IMR-90 (cell line): Measurements from ENCODE around the gene SBSN. TPM values are rescaled to one million over a fixed set of nuclear protein-coding genes. Genes with fewer than 3 reads are reported as not detected.

Experiments
- ATAC-seq: fragments of 200-7000 bp; cut with Tn5 transposase; 2 replicates; pipeline ENCODE4 v1.9.1; 2020; ENCODE audit warnings: low read depth, mild to moderate bottlenecking, moderate library complexity
- BruUV-seq: library from RNA; stranded (reverse); fragments of 400-500 nt; replicated peaks from 2 replicates; lab custom pipeline; 2021; lab: Mats Ljungman, UMichigan
- CTCF ChIA-PET: fragments of 300-600 bp; formaldehyde crosslinking; extraction: SDS; loops from one replicate; lab custom pipeline; 2021; ENCODE audit warnings: antibody characterized with exemption; lab: Yijun Ruan, JAX
- POLR2A ChIA-PET: fragments of 300-600 bp; sonication (Branson Sonifier 250); formaldehyde crosslinking; loops from one replicate; lab custom pipeline; 2022; ENCODE audit warnings: antibody characterized with exemption; ENCODE audit not compliant: unreplicated experiment; lab: Charles Lee
- DNase-seq: peaks from one replicate; pipeline ENCODE4 v3.0.0; 2013
- H2AFZ ChIP-seq: replicated peaks from 2 replicates; pipeline ENCODE3; 2013; ENCODE audit warnings: low read length, mild to moderate bottlenecking; ENCODE audit not compliant: poor library complexity
- H2AK5ac ChIP-seq: 2 replicates; pipeline ENCODE4 v1.6.1; 2013; ENCODE audit warnings: low read depth, low read length, inconsistent platforms
- H2AK9ac ChIP-seq: replicated peaks from 2 replicates; pipeline ENCODE3; 2013; ENCODE audit warnings: mild to moderate bottlenecking, low read depth, low read length, moderate library complexity; ENCODE audit not compliant: poor library complexity
- H2BK120ac ChIP-seq: 2 replicates; pipeline ENCODE4 v1.6.1; 2013; ENCODE audit warnings: low read depth, low read length, inconsistent platforms
- H2BK15ac ChIP-seq: 3 replicates; pipeline ENCODE4 v1.6.1; 2013; ENCODE audit warnings: low read depth, low read length, inconsistent platforms
- H2BK20ac ChIP-seq: 2 replicates; pipeline ENCODE4 v1.6.1; 2013; ENCODE audit warnings: low read depth, mild to moderate bottlenecking, inconsistent platforms, low read length, moderate library complexity
- H2BK5ac ChIP-seq: 2 replicates; pipeline ENCODE4 v1.6.1; 2013; ENCODE audit warnings: mild to moderate bottlenecking, low read depth, low read length, inconsistent platforms; ENCODE audit not compliant: poor library complexity, severe bottlenecking
- H3K14ac ChIP-seq: replicated peaks from 2 replicates; pipeline ENCODE4 v1.6.1; 2013; ENCODE audit warnings: low read depth, low read length, inconsistent platforms
- H3K18ac ChIP-seq: 2 replicates; pipeline ENCODE4 v1.6.1; 2013; ENCODE audit warnings: low read depth, low read length, control low read depth
- H3K23ac ChIP-seq: 2 replicates; pipeline ENCODE4 v1.6.1; 2013; ENCODE audit warnings: low read depth, low read length, inconsistent platforms
- H3K27ac ChIP-seq: 2 replicates; pipeline ENCODE4 v1.5.1; 2013; ENCODE audit warnings: mild to moderate bottlenecking, control low read depth, low read length; ENCODE audit not compliant: insufficient read depth
- H3K27me3 ChIP-seq: 2 replicates; pipeline ENCODE4 v1.6.1; 2013; ENCODE audit warnings: low read length; ENCODE audit not compliant: control insufficient read depth, insufficient read depth
- H3K36me3 ChIP-seq: 2 replicates; pipeline ENCODE4 v1.6.1; 2013; ENCODE audit warnings: low read length, mixed read lengths; ENCODE audit not compliant: control insufficient read depth, insufficient read depth
- H3K4ac ChIP-seq: 2 replicates; pipeline ENCODE4 v1.6.1; 2013; ENCODE audit warnings: low read depth, low read length, inconsistent platforms
- H3K4me1 ChIP-seq: 2 replicates; pipeline ENCODE4 v1.6.1; 2013; ENCODE audit warnings: low read length, mixed read lengths; ENCODE audit not compliant: control insufficient read depth, insufficient read depth
- H3K4me2 ChIP-seq: 2 replicates; pipeline ENCODE4 v1.6.1; 2013; ENCODE audit warnings: low read depth, mild to moderate bottlenecking, control low read depth, low read length, moderate library complexity
- H3K4me3 ChIP-seq: 2 replicates; pipeline ENCODE4 v1.5.1; 2013; ENCODE audit warnings: low read depth, mild to moderate bottlenecking, control low read depth, low read length, moderate library complexity; ENCODE audit not compliant: insufficient read depth
- H3K56ac ChIP-seq: 2 replicates; pipeline ENCODE4 v1.6.1; 2013; ENCODE audit warnings: low read length, inconsistent platforms; ENCODE audit not compliant: insufficient read depth; ENCODE audit errors: extremely low read depth
- H3K79me1 ChIP-seq, 2 experiments: 2 replicates each; pipeline ENCODE4 v1.6.1; 2013; ENCODE audit warnings: low read length in 2 of 2, inconsistent platforms in 1 of 2, low read depth in 1 of 2
- H3K9ac ChIP-seq: 2 replicates; pipeline ENCODE4 v1.6.1; 2013; ENCODE audit warnings: low read depth, low read length, control low read depth
- H3K9me1 ChIP-seq: 2 replicates; pipeline ENCODE4 v1.6.1; 2013; ENCODE audit warnings: low read length, inconsistent platforms; ENCODE audit not compliant: insufficient read depth
- H3K9me3 ChIP-seq: 2 replicates; pipeline ENCODE4 v1.6.1; 2013; ENCODE audit warnings: low read length; ENCODE audit not compliant: control insufficient read depth, insufficient read depth
- H4K20me1 ChIP-seq: 2 replicates; pipeline ENCODE4 v1.6.1; 2013; ENCODE audit warnings: low read length, inconsistent platforms; ENCODE audit not compliant: insufficient read depth
- H4K5ac ChIP-seq: 2 replicates; pipeline ENCODE4 v1.6.1; 2013; ENCODE audit warnings: mild to moderate bottlenecking, low read depth, low read length, control low read depth
- H4K8ac ChIP-seq, 2 experiments: 2 replicates each; pipeline ENCODE4 v1.6.1; 2013; ENCODE audit warnings: low read depth in 2 of 2, low read length in 2 of 2, control low read depth in 1 of 2, inconsistent platforms in 1 of 2
- H4K91ac ChIP-seq: 2 replicates; pipeline ENCODE4 v1.6.1; 2013; ENCODE audit warnings: low read depth, low read length, inconsistent platforms; ENCODE audit not compliant: insufficient read depth
- BHLHE40 ChIP-seq: fragments of 150-350 bp; IDR thresholded peaks from 2 replicates; pipeline ENCODE4 v1.6.1; 2016; ENCODE audit warnings: mild to moderate bottlenecking, low read depth, low read length
- FOS ChIP-seq: fragments of 150-350 bp; IDR thresholded peaks from 2 replicates; pipeline ENCODE4 v1.6.1; 2016; ENCODE audit warnings: low read depth, low read length
- MAFK ChIP-seq: IDR thresholded peaks from 2 replicates; pipeline ENCODE4 v1.6.1; 2012; ENCODE audit warnings: low read depth, low read length, improper control_type of control experiment
- NFE2L2 ChIP-seq: fragments of 150-350 bp; IDR thresholded peaks from 2 replicates; pipeline ENCODE4 v1.6.1; 2016; ENCODE audit warnings: low read depth, mild to moderate bottlenecking, low read length
- RFX5 ChIP-seq: IDR thresholded peaks from 2 replicates; pipeline ENCODE4 v1.8.0; 2012; ENCODE audit warnings: low read depth, mild to moderate bottlenecking, low read length, moderate library complexity
- SMC3 ChIP-seq: fragments of 150-350 bp; IDR thresholded peaks from 2 replicates; pipeline ENCODE4 v1.6.1; 2016; ENCODE audit warnings: low read depth, mild to moderate bottlenecking, antibody characterized with exemption, low read length, moderate library complexity
- USF2 ChIP-seq: fragments of 150-350 bp; IDR thresholded peaks from 2 replicates; pipeline ENCODE4 v1.6.1; 2017; ENCODE audit warnings: mild to moderate bottlenecking, antibody characterized with exemption, low read length, low read depth
- WGBS, 2 experiments: methylation state at CpG; one replicate each; pipeline versions ENCODE4 v1.1.5 to v1.1.7; 2013; ENCODE audit warnings: missing lambda C conversion rate in 2 of 2; ENCODE audit not compliant: insufficient read length in 1 of 2; ENCODE audit errors: extremely low coverage in 2 of 2; 5-methylcytosine and 5-hydroxymethylcytosine counted together
- dilution Hi-C: fragments of 300-500 bp; cut with HindIII; formaldehyde crosslinking; loops from one replicate; pipeline ENCODE4 v1.14.3; 2018; ENCODE audit warnings: low sequenced_read_pairs; ENCODE audit not compliant: unreplicated experiment
- in situ Hi-C: fragments of 300-500 bp; cut with MboI; formaldehyde crosslinking; loops from 3 replicates; pipeline ENCODE4 v1.14.3; 2019; ENCODE audit warnings: low sequenced_read_pairs, inconsistent platforms, mixed read lengths
- intact Hi-C: fragments of 100-400 bp; cut with micrococcal nuclease; formaldehyde crosslinking; loops from 2 replicates; pipeline ENCODE4 v1.10.0; 2022
- polyA plus RNA-seq, 3 experiments: library from polyadenylated mRNA; depleted of rRNA; stranded (reverse); fragments of >200 nt; gene quantifications; 2 replicates each; pipeline ENCODE4 v1.2.3, GENCODE V29; 2012; ENCODE audit warnings: low replicate concordance in 1 of 3
- total RNA-seq: library from RNA; depleted of rRNA; stranded (reverse); fragments of >200 nt; gene quantifications from 2 replicates; pipeline ENCODE4 v1.2.3, GENCODE V29; 2012
- TF ChIP-seq, protein P1 (sequence below): fragments of 150-350 bp; IDR thresholded peaks from 2 replicates; pipeline ENCODE4 v1.6.1; 2016; ENCODE audit warnings: low read depth, mild to moderate bottlenecking, low read length, moderate library complexity, borderline replicate concordance
- TF ChIP-seq, protein P2 (sequence below): conservative IDR thresholded peaks from 2 replicates; pipeline ENCODE4 v1.5.1; 2012; ENCODE audit warnings: mild to moderate bottlenecking, low read depth, low read length, improper control_type of control experiment

Gene SBSN
- total and polyA plus RNA-seq, 2 of the 4 experiments (the other 2 are of a cell fraction): 0.72 to 6.4 TPM

DNA sequence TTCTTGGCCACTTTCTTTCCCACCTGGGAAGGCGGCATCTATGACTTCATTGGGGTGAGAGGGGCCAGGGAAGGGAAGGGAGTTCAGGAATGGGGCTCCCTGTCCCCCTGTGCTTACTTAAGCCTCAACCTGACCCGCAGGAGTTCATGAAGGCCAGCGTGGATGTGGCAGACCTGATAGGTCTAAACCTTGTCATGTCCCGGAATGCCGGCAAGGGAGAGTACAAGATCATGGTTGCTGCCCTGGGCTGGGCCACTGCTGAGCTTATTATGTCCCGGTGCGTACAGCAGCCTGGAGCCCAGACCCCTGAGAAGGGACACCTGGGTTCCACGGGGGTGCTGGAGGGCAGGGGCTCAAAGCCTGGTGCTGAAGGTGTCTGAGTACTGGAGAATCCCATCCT lies 18.4 kb upstream of the SBSN start:
- Histone ChIP-seq H2AK5ac (peak overlapping the region; percentile 68; the same call in 1 of the 2 replicates), H3K36me3 (peaks cover 6% of the 10 kb centered on the region; the same call in 1 of the 2 replicates), H3K9me3 (no peaks in the 10 kb centered on the region), H2BK5ac (no peak overlapping the region), H3K56ac (no peak overlapping the region), H3K23ac (no peak overlapping the region), H4K5ac (no peak overlapping the region), H3K27ac (no peak overlapping the region), H4K8ac (peak overlapping the region in 1 of 2 experiments; percentile 97; a peak in 1 of 4 replicates), H3K4me2 (peak overlapping the region; percentile 75), H2AK9ac (peak overlapping the region; percentile 93), H2BK20ac (no peak overlapping the region), H3K9ac (peak overlapping the region; percentile 79), H3K27me3 (no peaks in the 10 kb centered on the region), H3K79me1 (peaks cover 31 to 49% of the 10 kb centered on the region in 2 experiments), H3K18ac (no peak overlapping the region), H2BK120ac (no peak overlapping the region), H3K14ac (0 out of 2 replicates have a peak overlapping the region, but pooled peaks have one; percentile 52), H3K4me3 (peak overlapping the region; percentile 91; the same call in 1 of the 2 replicates), H3K9me1 (peaks cover 9% of the 10 kb centered on the region; the same call in 1 of the 2 replicates), H3K4ac (peak overlapping the region; percentile 56; the same call in 1 of the 2 replicates), H4K20me1 (0 out of 2 replicates have a peak, but pooled peaks cover 7% of the 10 kb centered on the region), H2BK15ac (no peak overlapping the region), H3K4me1 (peaks cover 8% of the 10 kb centered on the region), H4K91ac (no peak overlapping the region), H2AFZ (no peak overlapping the region)
- POLR2A ChIA-PET: no interaction called here
- DNase-seq: no peak
- BruUV-seq: no TSS peak
- in situ Hi-C loops (loop anchor here (5.0 kb wide), 1 partner anchor 171 kb away; the partner anchor contains the start of gene KMT2B), dilution Hi-C loops (no loop called here), intact Hi-C loops (loop anchor here (5.0 kb wide), 2 partner anchors 81 to 156 kb away; partner anchors contain the start of genes RBM42 and ZBTB32)
- 100% methylated on average over 2 of the region's 8 CpGs; no CpG with 5 or more reads in 1 of the 2 experiments for WGBS, 2 experiments
- CTCF ChIA-PET: no interaction called here
- no peak for ATAC-seq
- TF ChIP-seq NFE2L2 (no peak), USF2 (no peak), BHLHE40 (no peak), MAFK (no peak), SMC3 (no peak), RFX5 (no peak), FOS (no peak)
- TF ChIP-seq, protein P1, sequence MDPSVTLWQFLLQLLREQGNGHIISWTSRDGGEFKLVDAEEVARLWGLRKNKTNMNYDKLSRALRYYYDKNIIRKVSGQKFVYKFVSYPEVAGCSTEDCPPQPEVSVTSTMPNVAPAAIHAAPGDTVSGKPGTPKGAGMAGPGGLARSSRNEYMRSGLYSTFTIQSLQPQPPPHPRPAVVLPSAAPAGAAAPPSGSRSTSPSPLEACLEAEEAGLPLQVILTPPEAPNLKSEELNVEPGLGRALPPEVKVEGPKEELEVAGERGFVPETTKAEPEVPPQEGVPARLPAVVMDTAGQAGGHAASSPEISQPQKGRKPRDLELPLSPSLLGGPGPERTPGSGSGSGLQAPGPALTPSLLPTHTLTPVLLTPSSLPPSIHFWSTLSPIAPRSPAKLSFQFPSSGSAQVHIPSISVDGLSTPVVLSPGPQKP: no peak
- TF ChIP-seq, protein P2, sequence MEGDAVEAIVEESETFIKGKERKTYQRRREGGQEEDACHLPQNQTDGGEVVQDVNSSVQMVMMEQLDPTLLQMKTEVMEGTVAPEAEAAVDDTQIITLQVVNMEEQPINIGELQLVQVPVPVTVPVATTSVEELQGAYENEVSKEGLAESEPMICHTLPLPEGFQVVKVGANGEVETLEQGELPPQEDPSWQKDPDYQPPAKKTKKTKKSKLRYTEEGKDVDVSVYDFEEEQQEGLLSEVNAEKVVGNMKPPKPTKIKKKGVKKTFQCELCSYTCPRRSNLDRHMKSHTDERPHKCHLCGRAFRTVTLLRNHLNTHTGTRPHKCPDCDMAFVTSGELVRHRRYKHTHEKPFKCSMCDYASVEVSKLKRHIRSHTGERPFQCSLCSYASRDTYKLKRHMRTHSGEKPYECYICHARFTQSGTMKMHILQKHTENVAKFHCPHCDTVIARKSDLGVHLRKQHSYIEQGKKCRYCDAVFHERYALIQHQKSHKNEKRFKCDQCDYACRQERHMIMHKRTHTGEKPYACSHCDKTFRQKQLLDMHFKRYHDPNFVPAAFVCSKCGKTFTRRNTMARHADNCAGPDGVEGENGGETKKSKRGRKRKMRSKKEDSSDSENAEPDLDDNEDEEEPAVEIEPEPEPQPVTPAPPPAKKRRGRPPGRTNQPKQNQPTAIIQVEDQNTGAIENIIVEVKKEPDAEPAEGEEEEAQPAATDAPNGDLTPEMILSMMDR: no peak
